Coronary artery (tissue), 2 donors: Measurements from ENCODE around the gene CKS2.
"Not testable (repeated sequence)": the region's sequence is repeated elsewhere in the genome, so short reads cannot be mapped to it uniquely, and the experiment has no call there.

Source experiments
- DNase-seq: peaks from one replicate; pipeline ENCODE4 v3.0.0-alpha.2; 2017; ENCODE audit warnings: low spot score
- H3K27ac ChIP-seq, 2 donors: fragments of 200-600 bp; sonication (generic); one replicate each; pipeline ENCODE4 v1.5.1; 2016 to 2019
- H3K4me3 ChIP-seq: fragments of 200-600 bp; sonication (generic); 2 replicates; pipeline ENCODE4 v1.5.1; 2016; ENCODE audit warnings: mild to moderate bottlenecking, moderate library complexity
- CTCF ChIP-seq: fragments of 200-600 bp; sonication (generic); IDR thresholded peaks from one replicate; pipeline ENCODE4 v1.5.1; 2019; ENCODE audit warnings: antibody characterized with exemption

CKS2 gene

DNA sequence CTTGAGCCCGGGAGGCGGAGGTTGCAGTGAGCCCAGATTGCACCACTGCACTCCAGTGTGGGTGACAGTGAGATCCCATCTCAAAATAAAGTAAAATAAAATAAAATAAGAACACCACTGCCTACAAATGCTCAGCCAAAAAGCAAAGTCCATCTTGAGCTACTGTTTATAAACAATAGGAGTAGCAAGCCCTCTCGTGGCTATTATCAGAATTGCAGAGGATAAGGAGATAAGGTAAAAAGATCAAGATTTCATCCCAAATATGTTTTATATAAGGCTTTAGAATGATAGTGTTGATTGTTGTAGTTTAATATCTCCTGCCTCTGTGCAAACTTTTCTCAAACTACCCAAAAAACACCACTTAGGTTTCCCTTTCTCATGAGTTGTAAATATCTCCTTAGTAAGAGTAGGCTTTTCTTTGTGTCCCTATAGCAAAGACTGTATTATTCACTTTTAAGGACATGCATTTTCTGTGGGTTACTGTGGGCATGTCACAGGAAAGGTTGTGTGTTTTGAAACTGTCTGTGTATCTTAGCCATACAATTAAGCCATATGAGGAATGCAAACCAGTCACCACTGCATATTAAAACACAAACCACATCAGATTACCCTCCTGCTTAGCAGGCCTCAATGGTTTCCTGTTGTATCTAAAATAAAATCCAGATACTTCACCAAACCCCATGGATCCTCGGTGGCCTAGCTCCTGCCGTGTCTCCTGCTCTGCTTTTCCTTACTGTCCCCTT, 31.8 kb upstream of the CKS2 start:
- TF ChIP-seq CTCF = peak; percentile 30
- DNase-seq = no peak

GRCh38 chr9:89281106-89281505, 29.9 kb upstream of the CKS2 start:
- Histone ChIP-seq H3K4me3 (no peak overlapping the region), H3K27ac (no peak overlapping the region)
- DNase-seq = no peak
- TF ChIP-seq CTCF = no peak

More for the DNA sequence above, 31.8 kb upstream of the CKS2 start:
- Histone ChIP-seq H3K4me3 (no peak overlapping the region), H3K27ac (no peak overlapping the region)

GRCh38 chr9:89282248-89282968, 28.6 kb upstream of the CKS2 start:
- H3K27ac ChIP-seq, DNase-seq: not testable (repeated sequence)
- peak overlapping the region; percentile 60 for H3K4me3 ChIP-seq

- Histone ChIP-seq H3K27ac (no peak overlapping the region), H3K4me3 (no peak overlapping the region)
- DNase-seq = no peak
- no peak for TF ChIP-seq CTCF
These were observed 26.9 kb upstream of the CKS2 start for GRCh38 chr9:89284076-89284475.

- Histone ChIP-seq H3K27ac (no peak overlapping the region), H3K4me3 (no peak overlapping the region)
- TF ChIP-seq CTCF = no peak
- DNase-seq = no peak
These were observed 19.3 kb upstream of the CKS2 start for GRCh38 chr9:89291741-89292140.

DNA sequence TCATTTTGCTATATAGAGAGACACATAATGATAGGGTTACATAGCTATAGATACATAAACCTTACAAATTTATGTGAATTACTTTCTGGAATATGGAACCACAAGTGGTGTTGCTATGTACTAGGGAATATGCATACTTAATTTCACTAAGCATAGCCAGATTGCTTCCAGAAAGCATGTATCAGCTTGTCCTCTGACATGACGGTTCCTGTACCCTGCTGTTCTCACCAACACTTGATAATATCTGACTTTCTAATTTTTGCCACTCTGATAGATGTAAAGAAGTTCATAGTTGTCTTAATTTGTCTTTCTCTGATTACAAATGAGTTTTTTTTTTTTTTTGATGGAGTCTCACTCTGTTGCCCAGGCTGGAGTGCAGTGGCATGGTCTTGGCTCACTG, 18.0 kb upstream of the CKS2 start:
- H3K27ac ChIP-seq = no peak overlapping the region
- H3K4me3 ChIP-seq = no peak overlapping the region
- no peak for TF ChIP-seq CTCF
- DNase-seq = no peak

DNA sequence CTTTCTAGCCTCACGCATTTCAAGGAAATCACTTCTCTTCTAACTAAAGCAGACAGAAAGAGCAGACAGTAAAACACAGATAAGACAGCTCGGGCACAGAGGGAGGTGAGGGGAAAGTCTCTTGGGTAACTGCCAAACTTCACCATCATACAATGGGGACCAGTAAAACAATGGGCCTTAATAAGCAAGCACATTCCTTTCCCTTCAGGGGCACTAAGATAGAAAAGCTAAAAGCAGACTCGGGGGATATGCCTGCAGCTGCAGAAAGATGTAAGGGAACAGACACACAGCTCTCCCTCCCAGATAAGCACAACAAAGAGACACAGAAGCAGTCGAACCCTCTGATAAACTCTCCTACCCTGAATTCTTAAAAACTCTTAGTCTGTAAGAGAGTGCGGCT, 15.6 kb upstream of the CKS2 start:
- H3K4me3 ChIP-seq = no peak overlapping the region
- TF ChIP-seq CTCF = no peak
- DNase-seq = no peak
- H3K27ac ChIP-seq = no peak overlapping the region

GRCh38 chr9:89301996-89302395, 9.0 kb upstream of the CKS2 start:
- not testable (repeated sequence) for H3K27ac ChIP-seq, DNase-seq, H3K4me3 ChIP-seq
